D341Med (cell line): Measurements from ENCODE around the gene DDX25.

Source experiments
- DNase-seq: peaks from one replicate; pipeline ENCODE4 v3.0.0; 2012; ENCODE audit warnings: low spot score

Gene DDX25

DNA sequence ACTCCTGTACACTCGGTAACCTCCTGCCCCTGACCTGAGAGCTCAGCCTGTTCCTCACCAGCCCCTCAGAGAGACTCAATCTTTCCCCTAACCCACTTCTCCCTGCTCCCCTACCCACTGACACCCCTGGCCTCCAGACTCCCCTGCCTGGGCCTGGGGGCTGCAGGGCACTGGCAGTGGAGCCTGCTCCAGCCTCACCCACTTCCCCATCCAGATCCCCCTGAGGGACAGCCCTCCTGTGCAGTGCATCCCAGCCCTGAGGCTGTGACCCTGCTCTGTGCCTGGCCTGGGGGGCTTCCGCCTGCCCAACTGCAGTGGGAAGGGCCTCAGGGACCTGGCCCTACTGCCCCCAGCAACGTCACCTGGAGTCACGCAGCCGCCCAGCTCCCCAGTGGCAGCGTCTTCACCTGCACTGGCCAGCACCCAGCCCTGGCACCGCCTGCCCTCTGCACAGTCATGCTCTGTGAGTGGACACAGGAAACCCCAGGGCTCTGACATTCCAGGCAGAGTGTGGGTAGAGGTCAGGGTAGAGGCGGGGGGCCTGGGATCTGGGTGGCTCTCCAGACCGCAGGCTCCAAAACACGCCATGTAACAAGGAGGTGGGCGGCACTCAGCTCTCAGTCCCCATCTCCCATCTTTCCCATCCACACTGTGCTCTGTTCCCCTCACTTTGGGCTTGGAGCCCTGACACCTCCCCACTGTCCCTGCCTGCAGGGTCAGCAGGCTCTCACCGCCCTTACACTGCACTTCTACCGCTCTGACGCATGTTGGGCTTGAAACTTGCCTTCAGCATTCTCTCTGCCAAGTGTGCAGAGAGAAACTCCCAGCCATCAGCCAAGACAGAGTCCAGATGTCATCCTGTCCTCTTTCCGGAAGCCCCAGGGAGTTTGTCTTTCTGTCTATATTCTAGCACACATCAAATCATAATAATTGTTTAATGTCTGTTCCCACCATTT, 46.7 kb downstream of the DDX25 start:
- DNase-seq: no peak

- DNase-seq: no peak
These were observed 47.4 kb downstream of the DDX25 start for GRCh38 chr11:125951731-125952130.

DNA sequence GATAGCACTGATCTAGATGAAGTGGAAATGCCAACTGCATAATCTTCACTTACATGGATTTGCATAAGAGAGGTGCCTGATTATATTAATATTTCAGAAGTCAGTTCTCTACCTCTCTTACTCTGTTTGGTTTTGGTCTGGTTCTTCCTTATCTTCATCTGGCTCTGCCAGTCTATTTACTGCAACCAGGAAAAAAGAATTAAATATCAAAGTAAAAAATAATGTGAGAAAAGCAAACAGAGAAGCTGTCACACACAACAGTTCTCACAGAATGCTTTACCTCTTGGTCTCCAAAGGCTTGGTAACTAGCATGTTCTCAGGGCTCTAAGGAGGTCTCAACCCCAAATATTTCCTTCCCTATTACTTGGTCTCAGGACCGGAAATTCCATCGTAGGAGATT, 48.3 kb downstream of the DDX25 start:
- DNase-seq: no peak

GRCh38 chr11:125952973-125953372, 48.7 kb downstream of the DDX25 start:
- DNase-seq: no peak

DNA sequence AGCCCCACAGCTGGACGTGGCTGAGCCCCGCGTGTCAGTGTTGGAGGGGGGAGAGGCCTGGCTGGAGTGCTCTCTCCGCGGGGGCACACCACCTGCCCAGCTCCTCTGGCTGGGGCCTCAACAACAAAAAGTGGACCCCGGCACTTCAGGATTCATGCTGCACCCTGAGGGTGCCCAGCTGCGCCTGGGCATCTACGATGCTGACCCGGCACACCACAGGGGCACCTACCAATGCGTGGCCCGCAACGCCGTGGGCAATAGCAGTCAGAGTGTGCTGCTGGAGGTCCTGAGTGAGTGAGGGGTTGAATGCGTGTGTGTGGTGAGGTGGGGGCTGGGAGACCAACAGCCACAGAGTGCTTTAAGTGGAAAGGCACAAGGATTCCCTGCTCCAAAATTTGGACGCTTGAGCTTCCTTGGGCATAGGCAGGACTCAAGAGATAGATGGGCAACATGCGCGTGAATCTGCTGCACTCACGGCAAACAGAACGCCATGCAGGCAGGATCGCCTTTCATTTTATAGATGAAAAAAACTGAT, 49.2 kb downstream of the DDX25 start:
- no peak for DNase-seq

DNA sequence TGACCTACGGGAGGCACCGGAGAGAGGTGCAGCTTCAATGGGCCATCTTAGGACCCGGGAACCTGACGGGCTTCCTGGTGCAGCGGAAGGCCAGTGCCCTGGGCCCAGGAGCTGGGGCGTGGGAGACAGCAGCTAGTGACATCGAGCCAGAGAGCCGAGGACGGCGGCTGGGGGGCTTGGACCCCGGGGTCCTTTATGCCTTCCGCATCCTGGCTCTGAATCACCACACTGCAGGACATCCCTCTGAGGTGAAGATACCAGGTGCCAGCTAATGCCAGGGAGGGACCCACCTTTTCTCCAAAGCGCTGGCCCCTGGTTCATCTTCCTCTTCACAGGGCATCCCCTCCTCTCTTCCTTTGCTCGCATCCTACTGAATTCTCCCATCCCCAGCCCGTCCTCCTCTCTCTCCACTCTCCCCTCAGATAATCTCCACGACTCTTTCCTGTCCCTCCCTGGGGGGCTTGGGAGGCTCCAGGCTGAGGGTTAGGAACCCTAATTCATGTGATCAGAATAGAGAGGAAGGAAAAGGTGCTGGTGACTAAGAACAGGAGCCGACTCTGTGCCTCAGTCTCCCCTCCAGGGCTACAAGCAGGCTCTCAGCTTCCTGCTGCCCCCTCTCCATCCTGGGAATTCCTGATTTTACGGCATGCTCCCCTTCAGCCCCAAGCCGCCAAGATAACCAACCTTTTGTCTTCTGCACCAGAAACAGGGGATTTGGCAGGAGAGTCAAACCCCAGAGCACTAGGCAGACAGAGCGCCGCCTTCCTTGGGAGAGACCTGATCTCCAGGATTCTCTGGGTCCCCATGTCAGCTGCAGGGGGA, 50.0 kb downstream of the DDX25 start:
- no peak for DNase-seq

- DNase-seq: no peak
These were observed 50.8 kb downstream of the DDX25 start for GRCh38 chr11:125954945-125955640.

DNA sequence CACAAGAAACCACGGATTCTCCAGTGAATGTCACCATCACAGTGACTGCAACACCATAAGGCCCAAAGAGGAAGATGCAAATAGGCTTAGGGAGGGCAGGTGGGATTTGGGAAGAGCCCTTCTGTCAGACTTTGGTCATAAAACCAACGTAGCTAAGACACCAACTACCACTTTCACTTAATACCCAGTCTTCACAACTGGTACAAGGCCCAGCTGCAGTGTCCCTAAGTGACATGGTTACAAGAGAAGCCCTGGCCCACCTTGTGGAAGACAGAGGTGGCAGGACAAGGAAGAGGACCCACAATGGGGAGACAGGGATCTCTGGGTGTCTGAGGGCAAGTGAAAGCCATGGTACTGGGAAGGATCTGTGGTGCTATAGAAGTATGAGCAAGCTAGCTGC, 51.5 kb downstream of the DDX25 start:
- DNase-seq: no peak

GRCh38 chr11:125956391-125957134, 52.3 kb downstream of the DDX25 start:
- DNase-seq: no peak

- DNase-seq: no peak
These were observed 53.5 kb downstream of the DDX25 start for GRCh38 chr11:125957618-125958332.

GRCh38 chr11:125958872-125959400, 54.6 kb downstream of the DDX25 start:
- no peak for DNase-seq

- DNase-seq: no peak
These were observed 55.2 kb downstream of the DDX25 start for GRCh38 chr11:125959511-125959910.

DNA sequence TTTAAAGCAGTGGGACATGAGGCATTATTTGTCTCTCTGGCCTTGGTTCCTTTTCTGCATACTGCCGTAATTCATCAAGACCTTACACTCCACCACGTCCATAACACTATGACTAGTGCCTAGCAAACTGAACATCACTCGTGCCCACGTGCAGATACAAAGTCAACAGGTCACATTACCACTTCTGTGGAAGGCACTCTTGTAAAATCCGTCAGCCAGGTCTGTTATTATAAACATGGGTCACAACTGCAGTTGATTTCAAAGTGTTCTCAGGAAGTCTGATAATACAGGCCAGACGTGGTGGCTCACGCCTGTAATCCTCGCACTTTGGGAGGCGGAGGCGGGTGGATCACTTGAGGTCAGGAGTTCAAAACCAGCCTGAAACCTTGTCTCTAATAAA, 55.6 kb downstream of the DDX25 start:
- no peak for DNase-seq

DNA sequence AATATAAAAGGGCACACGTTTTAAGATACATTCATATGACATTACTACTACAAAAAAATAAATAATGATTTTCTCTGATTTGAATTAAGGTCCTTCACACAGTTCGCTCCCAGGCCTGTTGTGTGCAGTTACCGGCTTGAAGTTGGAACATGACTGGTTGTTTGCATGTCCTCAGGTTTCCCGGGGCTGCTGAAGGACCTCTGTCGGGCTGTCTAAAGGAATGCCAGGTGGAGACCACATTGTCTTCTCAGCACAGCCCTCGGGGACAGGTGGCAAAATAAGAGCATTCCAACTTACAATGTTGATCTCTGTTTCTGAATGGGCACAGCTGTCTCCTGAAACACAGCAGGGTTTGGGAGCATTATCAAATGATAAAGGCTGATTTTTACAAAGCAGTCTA, 56.5 kb downstream of the DDX25 start:
- DNase-seq: no peak

DNA sequence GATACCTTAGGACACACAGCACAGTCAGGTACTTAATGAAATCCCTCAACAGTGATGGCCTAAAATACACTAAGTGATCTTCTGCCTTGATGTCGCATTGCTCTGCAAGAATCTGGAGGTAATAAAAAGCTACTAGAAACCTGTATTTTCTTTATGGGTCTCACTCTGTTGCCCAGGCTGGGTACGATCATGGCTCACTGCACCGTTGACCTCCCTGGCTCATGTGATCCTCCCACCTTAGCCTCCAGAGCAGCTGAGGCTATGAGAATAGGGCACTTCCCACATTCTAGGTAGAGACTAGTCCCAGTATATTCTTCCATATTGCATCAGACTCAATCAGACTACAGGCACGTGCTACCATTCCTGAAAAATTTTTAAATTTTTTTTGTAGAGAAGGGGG, 63.2 kb downstream of the DDX25 start:
- no peak for DNase-seq

DNA sequence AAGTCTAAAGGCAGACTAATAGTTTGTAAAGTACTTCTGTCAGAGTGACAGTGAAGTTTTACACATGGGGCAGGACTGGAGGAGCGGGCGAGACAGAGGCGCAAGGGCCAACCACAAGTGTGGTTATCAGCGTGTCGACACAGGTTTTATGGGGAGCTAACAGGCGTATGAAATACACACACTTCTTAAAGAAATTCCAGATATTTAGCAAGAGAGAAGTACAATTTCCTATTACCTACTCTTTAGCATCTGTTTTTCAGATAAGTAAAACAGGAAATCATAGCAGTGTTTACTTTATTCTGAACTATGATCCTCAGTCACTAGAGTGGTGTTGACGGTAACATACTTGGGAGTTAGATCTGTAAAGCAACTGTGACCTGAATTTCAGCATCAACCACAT, 64.0 kb downstream of the DDX25 start:
- no peak for DNase-seq

DNA sequence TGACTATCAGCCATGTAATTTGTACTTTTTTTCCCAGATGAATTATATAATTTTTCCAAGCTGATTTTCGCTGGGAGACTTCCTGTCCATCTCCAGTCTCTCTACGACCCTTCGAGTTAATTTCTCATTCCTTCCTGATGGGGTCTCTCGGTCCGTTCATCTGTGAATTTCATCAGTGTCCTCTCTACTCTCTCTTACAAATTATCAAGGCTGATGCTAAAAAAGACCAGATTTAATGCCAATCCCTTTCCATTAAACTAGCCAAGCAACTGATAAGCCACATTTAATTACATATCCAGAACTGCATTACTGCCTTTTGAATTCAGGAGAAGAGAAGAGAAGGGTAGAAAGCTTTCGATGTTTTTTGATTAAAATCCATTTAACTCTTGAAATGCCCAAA, 67.3 kb downstream of the DDX25 start:
- DNase-seq: no peak

DNA sequence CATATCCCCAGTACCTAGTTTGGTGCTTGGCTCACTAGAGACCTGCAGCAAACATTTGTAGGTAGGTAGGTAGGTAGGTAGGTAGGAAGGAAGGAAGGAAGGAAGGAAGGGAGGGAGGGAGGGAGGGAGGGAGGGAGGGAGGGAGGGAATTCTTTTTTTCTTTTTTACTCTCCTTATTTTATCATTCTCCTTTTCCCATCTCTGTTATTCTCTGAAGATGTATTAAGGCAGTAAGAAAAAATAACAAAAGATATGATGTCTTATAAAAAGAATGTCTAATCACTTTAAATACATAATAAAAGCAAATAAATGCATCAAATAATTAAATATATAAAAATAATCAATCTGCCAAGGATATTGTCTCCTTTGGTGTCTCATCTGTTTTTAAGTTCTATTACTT, 70.0 kb downstream of the DDX25 start:
- DNase-seq: no peak

DNA sequence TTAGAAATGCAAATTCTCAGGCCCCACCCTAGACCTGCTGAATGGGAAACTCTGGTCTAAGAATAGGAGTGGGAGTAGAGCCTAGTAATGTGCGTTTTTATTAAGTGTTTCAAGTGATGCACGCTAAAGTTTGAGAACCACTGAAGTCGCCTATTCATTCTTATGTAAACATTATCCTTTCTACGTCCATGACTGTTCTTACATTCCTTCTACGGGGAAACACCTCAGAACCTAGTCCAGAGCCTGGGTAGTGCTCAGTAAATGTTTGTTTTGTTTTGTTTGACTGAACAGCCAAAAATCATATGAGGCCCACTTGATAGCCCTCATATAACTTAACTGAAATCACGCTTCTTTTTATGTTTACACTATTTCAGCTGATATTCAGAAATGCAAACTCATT, 71.3 kb downstream of the DDX25 start:
- no peak for DNase-seq

- no peak for DNase-seq
These were observed 71.8 kb downstream of the DDX25 start for GRCh38 chr11:125976156-125976555.

GRCh38 chr11:125977333-125977732, 73.0 kb downstream of the DDX25 start:
- DNase-seq: no peak
